Liver (tissue), 9 donors: ENCODE data around the gene ASIC1. TPM values are rescaled to one million over a fixed set of nuclear protein-coding genes. Genes with fewer than 3 reads are reported as not detected.

Experiments
- DNase-seq: peaks from one replicate; pipeline ENCODE4 v3.0.0-alpha.2; 2017; ENCODE audit warnings: low spot score
- H3K27ac ChIP-seq, 2 donors: one replicate each; pipeline ENCODE4 v1.7.0; 2013; ENCODE audit warnings: inconsistent platforms in 2 of 2, low read length in 2 of 2, control low read depth in 1 of 2, low read depth in 1 of 2, mild to moderate bottlenecking in 1 of 2
- H3K27me3 ChIP-seq, 4 donors: one replicate each; pipeline versions ENCODE4 v1.6.1 to v1.7.0; 2013; ENCODE audit warnings: low read length in 3 of 4, inconsistent platforms in 1 of 4, mild to moderate bottlenecking in 1 of 4, moderate library complexity in 1 of 4; ENCODE audit not compliant: control insufficient read depth in 4 of 4, insufficient read depth in 4 of 4
- H3K36me3 ChIP-seq, 4 donors: one replicate each; pipeline versions ENCODE4 v1.6.1 to v1.7.0; 2013; ENCODE audit warnings: low read length in 3 of 4, mild to moderate bottlenecking in 3 of 4, low read depth in 1 of 4, moderate library complexity in 1 of 4; ENCODE audit not compliant: control insufficient read depth in 4 of 4, insufficient read depth in 3 of 4
- H3K4me1 ChIP-seq, 4 donors: one replicate each; pipeline versions ENCODE4 v1.6.1 to v1.7.0; 2013; ENCODE audit warnings: low read length in 3 of 4, mild to moderate bottlenecking in 3 of 4, moderate library complexity in 1 of 4; ENCODE audit not compliant: control insufficient read depth in 4 of 4, insufficient read depth in 4 of 4
- H3K4me3 ChIP-seq, 3 donors: one replicate each; pipeline versions ENCODE4 v1.6.1 to v1.7.0; 2013; ENCODE audit warnings: low read length in 3 of 3, control low read depth in 1 of 3, low read depth in 1 of 3, mild to moderate bottlenecking in 1 of 3
- H3K9ac ChIP-seq, 2 donors: one replicate each; pipeline ENCODE4 v1.7.0; 2013; ENCODE audit warnings: low read length in 2 of 2, mild to moderate bottlenecking in 2 of 2, moderate library complexity in 2 of 2, control low read depth in 1 of 2, low read depth in 1 of 2
- H3K9me3 ChIP-seq, 4 donors: one replicate each; pipeline versions ENCODE4 v1.6.1 to v1.7.0; 2013; ENCODE audit warnings: low read length in 3 of 4; ENCODE audit not compliant: control insufficient read depth in 4 of 4
- CTCF ChIP-seq: fragments of 150-350 bp; IDR thresholded peaks from 2 replicates; pipeline ENCODE4 v1.5.1; 2017; ENCODE audit warnings: improper control_type of control experiment, low read depth, low read length; ENCODE audit not compliant: missing input control
- EGR1 ChIP-seq, 2 donors: IDR thresholded peaks; 2 replicates each; pipeline ENCODE4 v1.6.1; 2016 to 2018; ENCODE audit warnings: antibody characterized with exemption in 2 of 2, low read depth in 2 of 2
- FOXA1 ChIP-seq: IDR thresholded peaks from 2 replicates; pipeline ENCODE4 v1.6.1; 2016; ENCODE audit warnings: antibody characterized with exemption
- FOXA2 ChIP-seq: IDR thresholded peaks from 2 replicates; pipeline ENCODE4 v1.6.1; 2016; ENCODE audit warnings: antibody characterized with exemption
- HNF4A ChIP-seq, 2 donors: conservative IDR thresholded peaks; 2 replicates each; pipeline ENCODE4 v1.6.1; 2016; ENCODE audit warnings: antibody characterized with exemption in 2 of 2, mild to moderate bottlenecking in 2 of 2
- HNF4G ChIP-seq: IDR thresholded peaks from 2 replicates; pipeline ENCODE4 v1.6.1; 2016; ENCODE audit warnings: antibody characterized with exemption
- JUND ChIP-seq, 2 donors: IDR thresholded peaks; 2 replicates each; pipeline ENCODE4 v1.6.1; 2016; ENCODE audit warnings: antibody characterized with exemption in 2 of 2
- NR2F2 ChIP-seq: IDR thresholded peaks from 2 replicates; pipeline ENCODE4 v1.6.1; 2016; ENCODE audit warnings: antibody characterized with exemption
- SP1 ChIP-seq: IDR thresholded peaks from 2 replicates; pipeline ENCODE4 v1.6.1; 2018; ENCODE audit warnings: antibody characterized with exemption, mild to moderate bottlenecking
- TAF1 ChIP-seq: conservative IDR thresholded peaks from 2 replicates; pipeline ENCODE4 v1.6.1; 2016; ENCODE audit warnings: antibody characterized with exemption, mild to moderate bottlenecking
- YY1 ChIP-seq: IDR thresholded peaks from 2 replicates; pipeline ENCODE4 v1.6.1; 2016; ENCODE audit warnings: antibody characterized with exemption, mild to moderate bottlenecking
- WGBS: extraction: QIAGEN DNeasy Blood & Tissue Kit; methylation state at CpG from one replicate; pipeline ENCODE4 v1.1.7; 2013; 5-methylcytosine and 5-hydroxymethylcytosine counted together
- polyA plus RNA-seq, 2 donors: library from polyadenylated mRNA; stranded (reverse) in 1 of 2; unstranded in 1 of 2; fragments of 200-250 nt in 1 of 2; fragments of >200 nt in 1 of 2; fragmentation: Nextera tagmentation in 1 of 2; extraction: Ambion mirVana in 1 of 2; gene quantifications; one replicate each; pipeline versions ENCODE4 v1.2.1 to v1.2.3, GENCODE V29; 2013 to 2015
- total RNA-seq, 2 donors: library from RNA; depleted of rRNA; stranded (reverse); fragments of >200 nt; gene quantifications; one replicate each; pipeline ENCODE4 v1.2.3, GENCODE V29; 2014
- TF ChIP-seq, protein P1 (sequence below): IDR thresholded peaks from 2 replicates; pipeline ENCODE4 v1.6.1; 2016; ENCODE audit warnings: antibody characterized with exemption, mild to moderate bottlenecking
- TF ChIP-seq, protein P2 (sequence below): IDR thresholded peaks from 2 replicates; pipeline ENCODE4 v1.6.1; 2016; ENCODE audit warnings: antibody characterized with exemption
- TF ChIP-seq, protein P3 (sequence below): IDR thresholded peaks from 2 replicates; pipeline ENCODE4 v1.6.1; 2016; ENCODE audit warnings: antibody characterized with exemption
- donor health status: healthy.
- donor health status: healthy.
- donor health status: healthy.
- donor health status: healthy.
- donor health status: healthy.

The ASIC1 gene
- total and polyA plus RNA-seq, 4 donors: 0.05 to 0.08 (median 0.06) TPM; not detected in 1

DNA sequence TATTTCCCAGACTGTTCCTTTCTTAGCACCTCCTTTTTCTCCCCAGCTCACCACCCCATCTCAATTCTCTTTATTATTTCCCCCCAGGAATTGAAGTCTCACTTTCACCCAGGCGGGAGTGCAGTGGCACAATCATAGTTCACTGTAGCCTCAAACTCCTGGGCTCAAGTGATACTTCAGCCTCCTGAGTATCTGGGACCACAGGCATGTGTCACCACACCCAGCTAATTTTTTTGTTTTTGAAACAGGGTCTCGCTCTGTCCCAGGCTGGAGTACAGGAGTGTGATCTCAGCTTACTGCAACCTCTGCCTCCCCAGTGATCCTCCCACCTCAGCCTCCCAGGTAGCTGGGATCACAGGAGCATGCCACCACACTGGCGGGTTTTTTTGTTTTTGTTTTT, 43.1 kb upstream of the ASIC1 start:
- H3K4me1 ChIP-seq: peaks cover 0 to 6% (median 3%) of the 10 kb centered on the region in 4 donors
- H3K4me3 ChIP-seq: no peak overlapping the region
- TF ChIP-seq NR2F2: no peak
- no peak for TF ChIP-seq TAF1
- no peak for TF ChIP-seq JUND (IDR thresholded peaks at IDR 0.05)
- TF ChIP-seq, protein P1, sequence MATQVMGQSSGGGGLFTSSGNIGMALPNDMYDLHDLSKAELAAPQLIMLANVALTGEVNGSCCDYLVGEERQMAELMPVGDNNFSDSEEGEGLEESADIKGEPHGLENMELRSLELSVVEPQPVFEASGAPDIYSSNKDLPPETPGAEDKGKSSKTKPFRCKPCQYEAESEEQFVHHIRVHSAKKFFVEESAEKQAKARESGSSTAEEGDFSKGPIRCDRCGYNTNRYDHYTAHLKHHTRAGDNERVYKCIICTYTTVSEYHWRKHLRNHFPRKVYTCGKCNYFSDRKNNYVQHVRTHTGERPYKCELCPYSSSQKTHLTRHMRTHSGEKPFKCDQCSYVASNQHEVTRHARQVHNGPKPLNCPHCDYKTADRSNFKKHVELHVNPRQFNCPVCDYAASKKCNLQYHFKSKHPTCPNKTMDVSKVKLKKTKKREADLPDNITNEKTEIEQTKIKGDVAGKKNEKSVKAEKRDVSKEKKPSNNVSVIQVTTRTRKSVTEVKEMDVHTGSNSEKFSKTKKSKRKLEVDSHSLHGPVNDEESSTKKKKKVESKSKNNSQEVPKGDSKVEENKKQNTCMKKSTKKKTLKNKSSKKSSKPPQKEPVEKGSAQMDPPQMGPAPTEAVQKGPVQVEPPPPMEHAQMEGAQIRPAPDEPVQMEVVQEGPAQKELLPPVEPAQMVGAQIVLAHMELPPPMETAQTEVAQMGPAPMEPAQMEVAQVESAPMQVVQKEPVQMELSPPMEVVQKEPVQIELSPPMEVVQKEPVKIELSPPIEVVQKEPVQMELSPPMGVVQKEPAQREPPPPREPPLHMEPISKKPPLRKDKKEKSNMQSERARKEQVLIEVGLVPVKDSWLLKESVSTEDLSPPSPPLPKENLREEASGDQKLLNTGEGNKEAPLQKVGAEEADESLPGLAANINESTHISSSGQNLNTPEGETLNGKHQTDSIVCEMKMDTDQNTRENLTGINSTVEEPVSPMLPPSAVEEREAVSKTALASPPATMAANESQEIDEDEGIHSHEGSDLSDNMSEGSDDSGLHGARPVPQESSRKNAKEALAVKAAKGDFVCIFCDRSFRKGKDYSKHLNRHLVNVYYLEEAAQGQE: no peak
- TF ChIP-seq, protein P2, sequence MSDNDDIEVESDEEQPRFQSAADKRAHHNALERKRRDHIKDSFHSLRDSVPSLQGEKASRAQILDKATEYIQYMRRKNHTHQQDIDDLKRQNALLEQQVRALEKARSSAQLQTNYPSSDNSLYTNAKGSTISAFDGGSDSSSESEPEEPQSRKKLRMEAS: no peak
- H3K36me3 ChIP-seq: no peaks in the 10 kb centered on the region
- no peak overlapping the region for H3K9ac ChIP-seq
- no peak for DNase-seq
- H3K27me3 ChIP-seq: no peaks in the 10 kb centered on the region
- WGBS: 95% methylated on average over 3 of the region's 3 CpGs
- no peaks in the 10 kb centered on the region for H3K9me3 ChIP-seq
- H3K27ac ChIP-seq: no peak overlapping the region

DNA sequence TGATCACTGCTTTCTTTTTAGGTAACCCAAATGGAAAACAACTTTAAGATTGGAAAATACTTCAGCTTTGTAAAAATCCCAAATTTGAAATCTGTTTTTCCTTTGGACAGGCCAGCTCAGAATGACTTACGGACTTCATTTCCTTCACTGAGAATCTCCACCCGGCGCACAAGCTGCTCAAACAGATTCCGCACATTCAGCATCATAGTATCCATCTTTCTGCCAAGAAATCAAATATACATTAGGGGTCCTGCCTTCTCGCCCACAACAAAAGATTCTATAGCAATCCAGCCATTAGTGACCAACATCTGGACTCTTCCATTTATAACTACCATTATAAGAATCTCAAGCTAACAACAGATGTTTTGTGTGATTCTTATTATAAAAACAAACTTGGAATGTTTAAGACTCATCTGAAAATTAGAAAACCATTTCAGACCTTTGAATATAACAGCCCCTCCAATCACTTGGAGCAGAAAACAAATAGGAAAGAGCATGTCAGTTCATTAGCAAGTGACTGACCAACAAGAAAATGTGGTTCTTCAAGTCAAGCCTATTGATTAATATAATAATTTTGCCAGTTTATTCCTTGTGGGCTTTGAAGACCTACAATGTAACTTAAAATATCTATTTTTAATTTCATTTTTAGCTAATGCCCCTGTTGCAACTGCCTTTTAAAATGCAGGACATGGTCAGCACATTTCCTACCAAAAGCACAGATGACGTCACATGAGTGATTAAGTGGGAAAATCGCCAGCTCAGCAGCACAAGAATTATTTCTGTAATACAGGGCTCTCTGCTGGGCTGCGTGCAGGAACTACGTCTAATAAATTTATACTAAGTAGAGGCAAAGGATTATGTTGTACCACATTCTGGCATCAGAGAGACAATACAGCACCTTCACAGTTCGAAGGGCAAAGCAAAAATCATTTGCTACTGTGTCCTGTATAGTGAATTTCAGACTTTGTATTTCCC, 40.6 kb upstream of the ASIC1 start:
- H3K4me3 ChIP-seq: no peak overlapping the region
- H3K36me3 ChIP-seq: no peaks in the 10 kb centered on the region
- no peaks in the 10 kb centered on the region for H3K9me3 ChIP-seq
- peaks cover 0 to 6% (median 3%) of the 10 kb centered on the region in 4 donors for H3K4me1 ChIP-seq
- DNase-seq: no peak
- H3K27me3 ChIP-seq: no peaks in the 10 kb centered on the region
- no peak overlapping the region for H3K9ac ChIP-seq
- TF ChIP-seq SP1 (peak; percentile 14), YY1 (no peak), TAF1 (no peak), HNF4G (no peak), FOXA1 (no peak), JUND (IDR thresholded peaks at IDR 0.05) (peak in 1 of 2 donors; percentile 57)
- H3K27ac ChIP-seq: no peak overlapping the region
- 66% methylated on average over 10 of the region's 10 CpGs for WGBS

DNA sequence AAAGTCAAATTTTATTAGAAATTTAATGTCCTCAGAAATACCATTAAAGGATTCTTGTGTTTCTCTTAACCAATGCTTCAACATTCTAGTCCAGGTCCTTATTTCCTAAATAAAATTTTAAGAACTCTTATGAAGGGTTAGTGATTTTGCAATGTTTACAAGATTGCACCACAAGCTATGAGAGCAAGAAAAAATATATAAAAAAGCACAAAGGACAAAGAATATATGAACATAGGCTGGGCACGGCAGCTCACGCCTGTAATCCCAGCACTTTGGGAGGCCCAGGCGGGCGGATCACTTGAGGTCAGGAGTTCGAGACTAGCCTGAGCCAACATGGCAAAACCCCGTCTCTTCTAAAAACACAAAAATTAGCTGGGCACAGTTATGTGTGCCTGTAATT, 39.8 kb upstream of the ASIC1 start:
- no peak overlapping the region for H3K9ac ChIP-seq
- H3K4me3 ChIP-seq: no peak overlapping the region
- no peak for DNase-seq
- no peaks in the 10 kb centered on the region for H3K27me3 ChIP-seq
- no peaks in the 10 kb centered on the region for H3K36me3 ChIP-seq
- H3K9me3 ChIP-seq: no peaks in the 10 kb centered on the region
- H3K27ac ChIP-seq: no peak overlapping the region
- peaks cover 0 to 6% (median 3%) of the 10 kb centered on the region in 4 donors for H3K4me1 ChIP-seq
- 58% methylated on average over 6 of the region's 6 CpGs for WGBS
- TF ChIP-seq, protein P1: no peak
- no peak for TF ChIP-seq FOXA1
- no peak for TF ChIP-seq EGR1 (IDR thresholded peaks at IDR 0.05; ENCODE audit: low read depth in 2 of 2)
- TF ChIP-seq, protein P3, sequence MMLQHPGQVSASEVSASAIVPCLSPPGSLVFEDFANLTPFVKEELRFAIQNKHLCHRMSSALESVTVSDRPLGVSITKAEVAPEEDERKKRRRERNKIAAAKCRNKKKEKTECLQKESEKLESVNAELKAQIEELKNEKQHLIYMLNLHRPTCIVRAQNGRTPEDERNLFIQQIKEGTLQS: no peak
- TF ChIP-seq HNF4A (conservative IDR thresholded peaks at IDR 0.05): no peak
- TF ChIP-seq CTCF: no peak
- TF ChIP-seq TAF1: no peak
- no peak for TF ChIP-seq YY1
- TF ChIP-seq FOXA2: no peak
